SU-DHL-6 (cell line): ENCODE results near the gene C13orf46.

ENCODE experiments used
- H2AFZ ChIP-seq: fragments of 200-600 bp; sonication (generic); 2 replicates; pipeline ENCODE4 v1.6.1; 2014; ENCODE audit warnings: low read depth, mild to moderate bottlenecking, moderate library complexity, mixed read lengths, antibody characterized with exemption, low read length; ENCODE audit not compliant: severe bottlenecking
- H3F3A ChIP-seq: fragments of 200-600 bp; shearing (Covaris generic); 2 replicates; pipeline ENCODE4 v1.6.0; 2016; ENCODE audit warnings: antibody characterized with exemption, mild to moderate bottlenecking; ENCODE audit not compliant: insufficient read depth
- H3K27ac ChIP-seq: fragments of 200-600 bp; sonication (generic); 2 replicates; pipeline ENCODE4 v1.5.1; 2016; ENCODE audit warnings: low read depth, mild to moderate bottlenecking, low read length, moderate library complexity, mixed read lengths
- H3K27me3 ChIP-seq: fragments of 200-600 bp; sonication (generic), shearing (Covaris generic); 2 replicates; pipeline ENCODE4 v1.6.0; 2014; ENCODE audit warnings: mild to moderate bottlenecking, low read length
- H3K36me3 ChIP-seq: fragments of 200-600 bp; sonication (generic); 2 replicates; pipeline ENCODE4 v1.6.1; 2014; ENCODE audit warnings: mild to moderate bottlenecking, low read length, mixed read lengths
- H3K4me2 ChIP-seq: fragments of 300-600, 200-600 bp; shearing (Covaris generic), sonication (generic); 2 replicates; pipeline ENCODE4 v1.6.0; 2014; ENCODE audit warnings: low read length, low read depth, mild to moderate bottlenecking; ENCODE audit not compliant: poor library complexity, severe bottlenecking
- H3K4me3 ChIP-seq: fragments of 200-600 bp; sonication (generic); 2 replicates; pipeline ENCODE4 v1.5.1; 2014; ENCODE audit warnings: antibody characterized with exemption, low read length, mild to moderate bottlenecking, mixed read lengths; ENCODE audit not compliant: insufficient read depth, poor library complexity, severe bottlenecking
- H3K79me2 ChIP-seq: fragments of 200-600 bp; sonication (generic); 2 replicates; pipeline ENCODE4 v1.6.1; 2014; ENCODE audit warnings: mild to moderate bottlenecking, low read length, moderate library complexity; ENCODE audit not compliant: insufficient read depth
- H3K9ac ChIP-seq: fragments of 200-600 bp; sonication (generic); 2 replicates; pipeline ENCODE4 v1.7.0; 2014; ENCODE audit warnings: mild to moderate bottlenecking, low read length
- H3K9me2 ChIP-seq: fragments of 200-600 bp; sonication (generic); replicated peaks from 2 replicates; pipeline ENCODE4 v1.6.1; 2014; ENCODE audit warnings: low read length; ENCODE audit not compliant: insufficient read depth
- H3K9me3 ChIP-seq: fragments of 200-600 bp; sonication (generic); 2 replicates; pipeline ENCODE4 v1.6.1; 2014; ENCODE audit warnings: low read length, mixed read lengths; ENCODE audit not compliant: insufficient read depth
- H4K20me1 ChIP-seq: fragments of 200-600 bp; sonication (generic); 2 replicates; pipeline ENCODE4 v1.6.1; 2014; ENCODE audit warnings: low read depth, mild to moderate bottlenecking, antibody characterized with exemption, low read length, moderate library complexity, mixed read lengths
- CTCF ChIP-seq: fragments of 200-600 bp; sonication (generic); IDR thresholded peaks from one replicate; pipeline ENCODE4 v1.5.1; 2017; ENCODE audit warnings: antibody characterized with exemption, mild to moderate bottlenecking, low read length, moderate library complexity; ENCODE audit not compliant: insufficient read depth, poor library complexity, severe bottlenecking
- EZH2phosphoT487 ChIP-seq: fragments of 200-600 bp; sonication (generic), shearing (Covaris generic); conservative IDR thresholded peaks from 2 replicates; pipeline ENCODE4 v1.6.1; 2018; ENCODE audit warnings: mild to moderate bottlenecking, antibody characterized with exemption, low read length, moderate library complexity, mixed read lengths

Gene C13orf46

GRCh38 chr13:113979791-113980471, 6.1 kb upstream of the C13orf46 start:
- H3K79me2 ChIP-seq, result no peaks in the 10 kb centered on the region
- no peak overlapping the region for H3K27ac ChIP-seq
- no peak overlapping the region for H3K4me2 ChIP-seq
- no peak overlapping the region for H3K9ac ChIP-seq
- no peak overlapping the region for H3K4me3 ChIP-seq
- no peaks in the 10 kb centered on the region for H3F3A ChIP-seq
- H3K9me3 ChIP-seq, result no peaks in the 10 kb centered on the region
- H3K36me3 ChIP-seq, result no peaks in the 10 kb centered on the region
- no peaks in the 10 kb centered on the region for H3K27me3 ChIP-seq
- TF ChIP-seq EZH2phosphoT487 (no peak), CTCF (no peak)
- no peaks in the 10 kb centered on the region for H3K9me2 ChIP-seq
- H2AFZ ChIP-seq, result no peak overlapping the region
- no peaks in the 10 kb centered on the region for H4K20me1 ChIP-seq

DNA sequence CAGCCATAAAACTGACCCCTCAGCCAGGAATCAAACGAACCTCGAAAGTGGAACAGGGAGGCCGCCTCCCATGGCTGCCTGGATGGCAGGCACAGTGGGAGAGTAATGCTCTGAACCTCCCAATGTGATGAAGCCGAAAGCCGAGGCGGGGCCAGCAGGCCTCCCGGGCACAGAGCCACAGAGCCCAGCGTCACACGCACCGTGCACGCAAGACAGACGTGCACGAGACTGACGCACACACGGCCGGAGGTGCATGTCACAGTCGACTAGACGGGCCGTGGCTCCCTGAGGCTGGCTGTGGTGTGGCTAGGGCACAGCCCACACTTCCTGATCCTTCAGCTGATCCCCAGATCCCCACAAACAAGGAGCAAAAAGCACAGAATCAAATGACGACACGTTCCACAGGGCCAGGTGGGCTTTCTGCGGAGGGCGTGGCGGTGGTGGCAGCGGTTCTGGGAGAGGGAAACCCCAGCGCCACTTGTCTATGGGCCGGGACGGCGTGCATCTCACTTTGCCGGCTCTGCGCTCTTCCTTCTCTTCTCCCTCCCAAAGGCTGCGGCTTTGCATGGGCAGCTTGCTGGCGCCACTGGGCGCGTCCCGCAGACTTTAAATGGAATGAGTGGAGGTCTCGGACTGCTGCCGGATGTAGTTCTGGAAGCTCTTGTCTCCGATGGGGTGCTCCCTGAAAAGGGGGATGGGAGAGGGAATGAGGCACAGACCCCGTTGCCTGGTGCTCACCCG, 5.0 kb upstream of the C13orf46 start:
- TF ChIP-seq CTCF (no peak), EZH2phosphoT487 (no peak)
- Histone ChIP-seq H2AFZ (no peak overlapping the region), H3K9me3 (no peaks in the 10 kb centered on the region), H3F3A (no peaks in the 10 kb centered on the region), H4K20me1 (no peaks in the 10 kb centered on the region), H3K4me2 (no peak overlapping the region), H3K36me3 (no peaks in the 10 kb centered on the region), H3K27ac (no peak overlapping the region), H3K9ac (no peak overlapping the region), H3K4me3 (no peak overlapping the region), H3K79me2 (no peaks in the 10 kb centered on the region), H3K27me3 (no peaks in the 10 kb centered on the region), H3K9me2 (no peaks in the 10 kb centered on the region)

- Histone ChIP-seq H3K4me3 (no peak overlapping the region), H2AFZ (no peak overlapping the region), H3K36me3 (no peaks in the 10 kb centered on the region), H3K9ac (no peak overlapping the region), H3K27ac (no peak overlapping the region), H3K27me3 (no peaks in the 10 kb centered on the region), H3K79me2 (no peaks in the 10 kb centered on the region), H4K20me1 (no peaks in the 10 kb centered on the region), H3F3A (no peaks in the 10 kb centered on the region), H3K9me2 (no peaks in the 10 kb centered on the region), H3K4me2 (no peak overlapping the region), H3K9me3 (no peaks in the 10 kb centered on the region)
- no peak for TF ChIP-seq CTCF
- no peak for TF ChIP-seq EZH2phosphoT487
Observed at GRCh38 chr13:113977976-113978375, 4.1 kb upstream of the C13orf46 start.
